Neural cell (in vitro differentiated cells): Measurements from ENCODE around the gene ESR2. TPM values are rescaled to one million over a fixed set of nuclear protein-coding genes. Genes with fewer than 3 reads are reported as not detected.
A peak's percentile ranks its signal among the peaks of the same experiment; 100 is the strongest.

Experiments used
- H2AFZ ChIP-seq: fragments of 200-600, 300-800 bp; sonication (generic), shearing (Covaris generic); 2 replicates; pipeline ENCODE4 v1.6.0; 2014; ENCODE audit warnings: low read depth, mild to moderate bottlenecking, antibody characterized with exemption, low read length, moderate library complexity
- H3F3A ChIP-seq: fragments of 200-600 bp; shearing (Covaris generic); 2 replicates; pipeline ENCODE4 v1.6.1; 2016; ENCODE audit warnings: mild to moderate bottlenecking, moderate library complexity, mixed read lengths, antibody characterized with exemption, low read length; ENCODE audit not compliant: insufficient read depth, poor library complexity, severe bottlenecking
- H3K27ac ChIP-seq: fragments of 200-600, 300-800 bp; sonication (generic), shearing (Covaris generic); 2 replicates; pipeline ENCODE4 v1.5.1; 2014; ENCODE audit warnings: mild to moderate bottlenecking, low read length, moderate library complexity
- H3K27me3 ChIP-seq: fragments of 300-800, 200-600 bp; sonication (generic), shearing (Covaris generic); 2 replicates; pipeline ENCODE4 v1.6.0; 2014; ENCODE audit warnings: mild to moderate bottlenecking, low read depth, low read length, moderate library complexity; ENCODE audit not compliant: insufficient read depth
- H3K36me3 ChIP-seq: fragments of 300-800, 200-600 bp; sonication (generic), shearing (Covaris generic); 2 replicates; pipeline ENCODE4 v1.5.1; 2014; ENCODE audit warnings: mild to moderate bottlenecking, antibody characterized with exemption, low read length, moderate library complexity; ENCODE audit not compliant: insufficient read depth
- H3K4me2 ChIP-seq: fragments of 300-800, 200-600 bp; sonication (generic), shearing (Covaris generic); 2 replicates; pipeline ENCODE4 v1.6.0; 2014; ENCODE audit warnings: mild to moderate bottlenecking, low read length
- H3K4me3 ChIP-seq: fragments of 300-800, 200-600 bp; sonication (generic), shearing (Covaris generic); 2 replicates; pipeline ENCODE4 v1.5.1; 2014; ENCODE audit warnings: mild to moderate bottlenecking, low read length, moderate library complexity
- H3K79me2 ChIP-seq: fragments of 200-600 bp; shearing (Covaris generic); replicated peaks from 2 replicates; pipeline ENCODE4 v1.6.0; 2014; ENCODE audit warnings: mild to moderate bottlenecking, low read length, moderate library complexity; ENCODE audit not compliant: insufficient read depth
- H3K9ac ChIP-seq: fragments of 300-800, 200-600 bp; sonication (generic), shearing (Covaris generic); 2 replicates; pipeline ENCODE4 v1.6.1; 2016; ENCODE audit warnings: mild to moderate bottlenecking, low read length, mixed read lengths
- H3K9me2 ChIP-seq: fragments of 200-600 bp; shearing (Covaris generic); 2 replicates; pipeline ENCODE4 v1.6.1; 2016; ENCODE audit warnings: mild to moderate bottlenecking, low read length, mixed read lengths; ENCODE audit not compliant: insufficient read depth
- H3K9me3 ChIP-seq: fragments of 200-600, 300-800 bp; sonication (generic), shearing (Covaris generic); 2 replicates; pipeline ENCODE4 v1.6.1; 2016; ENCODE audit warnings: mild to moderate bottlenecking, mixed run types, low read length, moderate library complexity, mixed read lengths
- H4K20me1 ChIP-seq: fragments of 200-600 bp; shearing (Covaris generic); 2 replicates; pipeline ENCODE4 v1.6.1; 2016; ENCODE audit warnings: mild to moderate bottlenecking, mixed run types; ENCODE audit not compliant: insufficient read depth
- EP300 ChIP-seq: fragments of 450-650 bp; conservative IDR thresholded peaks from 2 replicates; pipeline ENCODE4 v1.6.1; 2014; ENCODE audit warnings: antibody characterized with exemption, mild to moderate bottlenecking, moderate library complexity; ENCODE audit not compliant: poor library complexity, severe bottlenecking
- EZH2 ChIP-seq: fragments of 200-600, 300-800 bp; shearing (Covaris generic), sonication (generic); IDR thresholded peaks from 2 replicates; pipeline ENCODE4 v1.6.1; 2014; ENCODE audit warnings: antibody characterized with exemption, low read length, borderline replicate concordance, mild to moderate bottlenecking; ENCODE audit not compliant: insufficient read depth, poor library complexity, severe bottlenecking
- MXI1 ChIP-seq: fragments of 450-650 bp; conservative IDR thresholded peaks from 2 replicates; pipeline ENCODE4 v1.6.1; 2014; ENCODE audit warnings: antibody characterized with exemption, mild to moderate bottlenecking; ENCODE audit not compliant: poor library complexity, severe bottlenecking
- POLR2AphosphoS5 ChIP-seq: IDR thresholded peaks from 2 replicates; pipeline ENCODE4 v1.6.1; 2012
- RAD21 ChIP-seq: fragments of 450-650 bp; conservative IDR thresholded peaks from 2 replicates; pipeline ENCODE4 v1.6.1; 2014; ENCODE audit warnings: antibody characterized with exemption, mild to moderate bottlenecking, moderate library complexity
- SMC3 ChIP-seq: fragments of 450-650 bp; conservative IDR thresholded peaks from 2 replicates; pipeline ENCODE4 v1.6.1; 2014; ENCODE audit warnings: antibody characterized with exemption, mild to moderate bottlenecking, moderate library complexity; ENCODE audit not compliant: poor library complexity
- TAF1 ChIP-seq: IDR thresholded peaks from 2 replicates; pipeline ENCODE4 v1.6.1; 2012; ENCODE audit warnings: low read depth
- polyA minus RNA-seq: library from RNA; depleted of rRNA, polyadenylated mRNA; stranded (reverse); fragments of >200 nt; gene quantifications from 2 replicates; pipeline ENCODE4 v1.2.3, GENCODE V29; 2014
- polyA plus RNA-seq: library from polyadenylated mRNA; depleted of rRNA; stranded (reverse); fragments of >200 nt; gene quantifications from 2 replicates; pipeline ENCODE4 v1.2.3, GENCODE V29; 2014
- TF ChIP-seq, protein P1 (sequence below): fragments of 450-650 bp; IDR thresholded peaks from 2 replicates; pipeline ENCODE4 v1.5.1; 2014; ENCODE audit warnings: antibody characterized with exemption, mild to moderate bottlenecking, moderate library complexity; ENCODE audit not compliant: poor library complexity, severe bottlenecking
- TF ChIP-seq, protein P2 (sequence below): IDR thresholded peaks from 2 replicates; pipeline ENCODE4 v1.6.1; 2012; ENCODE audit warnings: borderline replicate concordance

The ESR2 gene
- polyA plus RNA-seq (0.35 and 1.3 TPM in 2 replicates), polyA minus RNA-seq (1.5 and 1.9 TPM in 2 replicates)

DNA sequence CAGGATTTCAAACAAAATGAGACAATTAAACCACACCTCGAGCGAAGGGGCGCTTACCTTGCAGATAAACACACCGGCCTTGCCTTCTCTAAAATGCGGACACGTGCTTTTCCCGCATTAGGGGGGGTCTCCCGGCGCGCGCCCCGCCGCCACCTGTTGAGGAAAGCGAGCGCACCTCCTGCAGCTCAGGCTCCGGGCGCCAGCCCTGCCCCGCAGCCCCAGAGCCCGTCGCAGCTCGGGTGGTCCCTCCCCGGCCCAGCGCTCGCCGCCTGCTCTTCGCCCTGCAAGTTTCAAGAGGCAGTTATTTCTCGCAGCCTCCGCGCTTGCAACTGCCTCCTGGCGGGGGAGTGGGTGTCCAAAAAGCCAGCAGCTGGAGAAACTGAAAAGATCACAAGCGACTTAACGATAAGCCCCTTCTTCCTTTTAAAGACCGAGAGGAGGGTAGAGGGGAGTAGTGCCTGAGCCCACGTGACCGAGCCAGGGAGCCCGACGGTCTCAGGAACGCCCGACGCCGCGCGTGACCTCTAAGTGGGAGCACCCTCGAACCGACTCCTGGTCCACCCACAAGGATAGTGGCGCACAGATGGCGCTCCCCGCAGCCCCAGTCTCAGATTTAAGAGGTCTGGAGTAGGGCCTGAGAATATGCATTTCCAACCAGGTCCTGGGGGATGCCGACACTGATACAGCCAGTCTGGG, at the start of gene ESR2:
ESR2 (minus strand) TSS at position 396 of the 696 bp plus-strand sequence. CDS start 11,386 bp downstream, outside the sequence.
- no peak for TF ChIP-seq MXI1
- TF ChIP-seq EZH2, result no peak
- no peak for TF ChIP-seq SMC3
- no peak for TF ChIP-seq RAD21
- TF ChIP-seq, protein P1, sequence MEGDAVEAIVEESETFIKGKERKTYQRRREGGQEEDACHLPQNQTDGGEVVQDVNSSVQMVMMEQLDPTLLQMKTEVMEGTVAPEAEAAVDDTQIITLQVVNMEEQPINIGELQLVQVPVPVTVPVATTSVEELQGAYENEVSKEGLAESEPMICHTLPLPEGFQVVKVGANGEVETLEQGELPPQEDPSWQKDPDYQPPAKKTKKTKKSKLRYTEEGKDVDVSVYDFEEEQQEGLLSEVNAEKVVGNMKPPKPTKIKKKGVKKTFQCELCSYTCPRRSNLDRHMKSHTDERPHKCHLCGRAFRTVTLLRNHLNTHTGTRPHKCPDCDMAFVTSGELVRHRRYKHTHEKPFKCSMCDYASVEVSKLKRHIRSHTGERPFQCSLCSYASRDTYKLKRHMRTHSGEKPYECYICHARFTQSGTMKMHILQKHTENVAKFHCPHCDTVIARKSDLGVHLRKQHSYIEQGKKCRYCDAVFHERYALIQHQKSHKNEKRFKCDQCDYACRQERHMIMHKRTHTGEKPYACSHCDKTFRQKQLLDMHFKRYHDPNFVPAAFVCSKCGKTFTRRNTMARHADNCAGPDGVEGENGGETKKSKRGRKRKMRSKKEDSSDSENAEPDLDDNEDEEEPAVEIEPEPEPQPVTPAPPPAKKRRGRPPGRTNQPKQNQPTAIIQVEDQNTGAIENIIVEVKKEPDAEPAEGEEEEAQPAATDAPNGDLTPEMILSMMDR, result no peak
- TF ChIP-seq, protein P2, sequence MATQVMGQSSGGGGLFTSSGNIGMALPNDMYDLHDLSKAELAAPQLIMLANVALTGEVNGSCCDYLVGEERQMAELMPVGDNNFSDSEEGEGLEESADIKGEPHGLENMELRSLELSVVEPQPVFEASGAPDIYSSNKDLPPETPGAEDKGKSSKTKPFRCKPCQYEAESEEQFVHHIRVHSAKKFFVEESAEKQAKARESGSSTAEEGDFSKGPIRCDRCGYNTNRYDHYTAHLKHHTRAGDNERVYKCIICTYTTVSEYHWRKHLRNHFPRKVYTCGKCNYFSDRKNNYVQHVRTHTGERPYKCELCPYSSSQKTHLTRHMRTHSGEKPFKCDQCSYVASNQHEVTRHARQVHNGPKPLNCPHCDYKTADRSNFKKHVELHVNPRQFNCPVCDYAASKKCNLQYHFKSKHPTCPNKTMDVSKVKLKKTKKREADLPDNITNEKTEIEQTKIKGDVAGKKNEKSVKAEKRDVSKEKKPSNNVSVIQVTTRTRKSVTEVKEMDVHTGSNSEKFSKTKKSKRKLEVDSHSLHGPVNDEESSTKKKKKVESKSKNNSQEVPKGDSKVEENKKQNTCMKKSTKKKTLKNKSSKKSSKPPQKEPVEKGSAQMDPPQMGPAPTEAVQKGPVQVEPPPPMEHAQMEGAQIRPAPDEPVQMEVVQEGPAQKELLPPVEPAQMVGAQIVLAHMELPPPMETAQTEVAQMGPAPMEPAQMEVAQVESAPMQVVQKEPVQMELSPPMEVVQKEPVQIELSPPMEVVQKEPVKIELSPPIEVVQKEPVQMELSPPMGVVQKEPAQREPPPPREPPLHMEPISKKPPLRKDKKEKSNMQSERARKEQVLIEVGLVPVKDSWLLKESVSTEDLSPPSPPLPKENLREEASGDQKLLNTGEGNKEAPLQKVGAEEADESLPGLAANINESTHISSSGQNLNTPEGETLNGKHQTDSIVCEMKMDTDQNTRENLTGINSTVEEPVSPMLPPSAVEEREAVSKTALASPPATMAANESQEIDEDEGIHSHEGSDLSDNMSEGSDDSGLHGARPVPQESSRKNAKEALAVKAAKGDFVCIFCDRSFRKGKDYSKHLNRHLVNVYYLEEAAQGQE, result no peak
- no peak for TF ChIP-seq POLR2AphosphoS5
- no peak for TF ChIP-seq EP300
- TF ChIP-seq TAF1, result no peak
- no peak within 1 kb of the TSS for H3K4me2 ChIP-seq
- peaks cover 50% of the 10 kb centered on the region for H3K27me3 ChIP-seq
- H3K4me3 ChIP-seq, result peak within 1 kb of the TSS; percentile 63
- H3K9me2 ChIP-seq, result no peaks in the 10 kb centered on the region
- no peak within 1 kb of the TSS for H3K9ac ChIP-seq
- no peaks in the 10 kb centered on the region for H3K9me3 ChIP-seq
- H3K36me3 ChIP-seq, result no peaks in the 10 kb centered on the region
- H3K27ac ChIP-seq, result no peak within 1 kb of the TSS
- H3K79me2 ChIP-seq, result no peaks in the 10 kb centered on the region
- H2AFZ ChIP-seq, result no peak within 1 kb of the TSS
- H3F3A ChIP-seq, result no peaks in the 10 kb centered on the region
- no peaks in the 10 kb centered on the region for H4K20me1 ChIP-seq

DNA sequence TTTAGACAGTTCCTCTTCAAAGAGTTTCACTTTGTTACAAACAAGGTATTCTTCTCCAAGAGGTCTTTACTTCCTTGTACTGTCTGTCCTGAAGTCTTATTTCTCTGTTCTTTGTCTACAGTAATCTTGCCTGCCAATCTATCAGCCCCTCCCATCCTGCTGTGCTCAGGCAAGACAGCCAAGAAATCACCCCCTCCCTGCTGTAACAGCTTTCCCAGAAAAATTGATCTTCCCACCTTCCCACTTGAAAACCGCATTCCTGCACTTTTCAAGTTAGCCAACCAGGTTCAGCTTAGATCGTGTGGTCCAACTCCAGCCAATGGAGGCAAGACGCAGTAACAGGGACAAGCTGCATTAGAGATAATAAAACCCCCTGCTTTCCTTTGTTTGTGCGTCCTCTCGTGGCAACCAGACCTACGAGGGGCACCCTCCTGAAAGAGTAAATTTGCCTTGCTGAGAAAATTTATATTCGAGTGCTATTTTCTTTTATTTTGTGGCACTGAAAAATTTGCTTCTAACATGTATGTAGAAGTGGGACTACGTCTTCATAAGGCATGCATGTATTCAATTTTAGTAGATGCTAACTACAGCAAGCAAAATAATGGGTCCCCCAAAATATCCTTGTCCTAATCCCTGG, 46.5 kb upstream of the ESR2 start:
- no peak overlapping the region for H3K27ac ChIP-seq
- H3K79me2 ChIP-seq, result no peaks in the 10 kb centered on the region
- H4K20me1 ChIP-seq, result no peaks in the 10 kb centered on the region
- H2AFZ ChIP-seq, result no peak overlapping the region
- H3K4me2 ChIP-seq, result no peak overlapping the region
- no peaks in the 10 kb centered on the region for H3K36me3 ChIP-seq
- TF ChIP-seq EP300, result no peak
- H3K9me2 ChIP-seq, result no peaks in the 10 kb centered on the region
- H3F3A ChIP-seq, result peaks cover 7% of the 10 kb centered on the region
- H3K4me3 ChIP-seq, result no peak overlapping the region
- H3K9ac ChIP-seq, result no peak overlapping the region
- H3K27me3 ChIP-seq, result no peaks in the 10 kb centered on the region
- H3K9me3 ChIP-seq, result no peaks in the 10 kb centered on the region
